H9 (cell line): Measurements from ENCODE around the gene CHRNA4. TPM values are rescaled to one million over a fixed set of nuclear protein-coding genes. Genes with fewer than 3 reads are reported as not detected.

ENCODE experiments used
- DNase-seq: peaks from one replicate; pipeline ENCODE4 v3.0.0-alpha.2; 2017
- H2AFZ ChIP-seq: one replicate; pipeline ENCODE4 v1.6.1; 2013; ENCODE audit warnings: mild to moderate bottlenecking, low read length, control low read depth, moderate library complexity
- H2AK5ac ChIP-seq: 2 replicates; pipeline ENCODE4 v1.6.1; 2013; ENCODE audit warnings: low read length, control low read depth, mixed read lengths; ENCODE audit not compliant: insufficient read length
- H2BK120ac ChIP-seq: one replicate; pipeline ENCODE4 v1.6.1; 2013; ENCODE audit warnings: low read depth, mild to moderate bottlenecking, low read length, control low read depth, inconsistent platforms; ENCODE audit not compliant: poor library complexity, severe bottlenecking
- H2BK12ac ChIP-seq: 2 replicates; pipeline ENCODE4 v1.6.1; 2013; ENCODE audit warnings: low read length, control low read depth, mixed read lengths, low read depth; ENCODE audit not compliant: insufficient read length
- H2BK15ac ChIP-seq: 2 replicates; pipeline ENCODE4 v1.6.1; 2013; ENCODE audit warnings: low read depth, low read length, control low read depth
- H2BK20ac ChIP-seq: one replicate; pipeline ENCODE4 v1.6.1; 2013; ENCODE audit warnings: low read depth, mild to moderate bottlenecking, low read length, control low read depth, inconsistent platforms; ENCODE audit not compliant: poor library complexity, severe bottlenecking
- H2BK5ac ChIP-seq: 2 replicates; pipeline ENCODE4 v1.6.1; 2013; ENCODE audit warnings: low read length, control low read depth, mixed read lengths; ENCODE audit not compliant: insufficient read length
- H3K14ac ChIP-seq: 2 replicates; pipeline ENCODE4 v1.6.1; 2013; ENCODE audit warnings: low read length, control low read depth; ENCODE audit not compliant: insufficient read depth
- H3K18ac ChIP-seq: 2 replicates; pipeline ENCODE4 v1.6.1; 2013; ENCODE audit warnings: low read depth, mild to moderate bottlenecking, mixed read lengths, low read length, control low read depth; ENCODE audit not compliant: insufficient read length
- H3K23ac ChIP-seq: 2 replicates; pipeline ENCODE4 v1.6.1; 2013; ENCODE audit warnings: low read length, control low read depth, mixed read lengths, low read depth; ENCODE audit not compliant: insufficient read length
- H3K23me2 ChIP-seq: 2 replicates; pipeline ENCODE4 v1.6.1; 2013; ENCODE audit warnings: low read depth, mild to moderate bottlenecking, mixed read lengths, low read length, control low read depth; ENCODE audit not compliant: insufficient read length, poor library complexity, severe bottlenecking
- H3K27ac ChIP-seq: 2 replicates; pipeline ENCODE4 v1.5.1; 2013; ENCODE audit warnings: low read length, control low read depth, mixed read lengths, low read depth; ENCODE audit not compliant: insufficient read length
- H3K27me3 ChIP-seq: 2 replicates; pipeline ENCODE4 v1.6.1; 2013; ENCODE audit warnings: low read length, control low read depth, inconsistent platforms; ENCODE audit not compliant: insufficient read depth
- H3K4ac ChIP-seq: 2 replicates; pipeline ENCODE4 v1.6.1; 2013; ENCODE audit warnings: low read depth, mild to moderate bottlenecking, control low read depth, inconsistent platforms, low read length, moderate library complexity
- H3K4me1 ChIP-seq: 2 replicates; pipeline ENCODE4 v1.6.1; 2013; ENCODE audit warnings: low read length, control low read depth, inconsistent platforms; ENCODE audit not compliant: insufficient read depth
- H3K4me2 ChIP-seq: 2 replicates; pipeline ENCODE4 v1.6.1; 2013; ENCODE audit warnings: low read length, control low read depth, mixed read lengths; ENCODE audit not compliant: insufficient read length, insufficient read depth
- H3K56ac ChIP-seq: 2 replicates; pipeline ENCODE4 v1.6.1; 2013; ENCODE audit warnings: low read depth, mild to moderate bottlenecking, mixed read lengths, low read length, control low read depth; ENCODE audit not compliant: insufficient read length
- H3K79me1 ChIP-seq: 2 replicates; pipeline ENCODE4 v1.6.1; 2013; ENCODE audit warnings: low read depth, mild to moderate bottlenecking, moderate library complexity, low read length, control low read depth, inconsistent platforms; ENCODE audit not compliant: insufficient read depth, poor library complexity, severe bottlenecking
- H3K79me2 ChIP-seq: 2 replicates; pipeline ENCODE4 v1.6.1; 2013; ENCODE audit warnings: low read length, control low read depth, inconsistent platforms; ENCODE audit not compliant: insufficient read depth
- H3K9ac ChIP-seq: 2 replicates; pipeline ENCODE4 v1.6.1; 2013; ENCODE audit warnings: low read length, control low read depth, mixed read lengths; ENCODE audit not compliant: insufficient read length; ENCODE audit errors: extremely low read depth
- H3K9me3 ChIP-seq: one replicate; pipeline ENCODE4 v1.6.1; 2013; ENCODE audit warnings: low read depth, low read length, inconsistent platforms; ENCODE audit not compliant: control insufficient read depth
- H3T11ph ChIP-seq: one replicate; pipeline ENCODE4 v1.6.1; 2013; ENCODE audit warnings: mild to moderate bottlenecking, low read length, control low read depth, inconsistent platforms
- H4K20me1 ChIP-seq: one replicate; pipeline ENCODE4 v1.6.1; 2013; ENCODE audit not compliant: control insufficient read depth, insufficient read length, insufficient read depth
- H4K5ac ChIP-seq: 2 replicates; pipeline ENCODE4 v1.6.1; 2013; ENCODE audit warnings: low read depth, mild to moderate bottlenecking, mixed read lengths, low read length, control low read depth; ENCODE audit not compliant: insufficient read length
- H4K8ac ChIP-seq: replicated peaks from 2 replicates; pipeline ENCODE4 v1.6.1; 2013; ENCODE audit warnings: low read length, control low read depth, mixed read lengths, low read depth; ENCODE audit not compliant: insufficient read length
- H4K91ac ChIP-seq: 2 replicates; pipeline ENCODE4 v1.6.1; 2013; ENCODE audit warnings: low read depth, mild to moderate bottlenecking, moderate library complexity, mixed read lengths, low read length, control low read depth; ENCODE audit not compliant: insufficient read length
- H3K27ac Mint-ChIP-seq, 3 experiments: 2 replicates in 2 of 3; 3 replicates in 1 of 3; pipeline ENCODE4 v1.8.0; 2020 to 2021; ENCODE audit warnings: mixed read lengths in 3 of 3, mild to moderate bottlenecking in 1 of 3, moderate library complexity in 1 of 3
- H3K27me3 Mint-ChIP-seq: 2 replicates; pipeline ENCODE4 v1.8.0; 2021; ENCODE audit warnings: low read depth, mild to moderate bottlenecking, moderate library complexity, mixed read lengths
- H3K36me3 Mint-ChIP-seq, 3 experiments: 2 replicates in 2 of 3; 3 replicates in 1 of 3; pipeline ENCODE4 v1.8.0; 2020 to 2021; ENCODE audit warnings: low read depth in 3 of 3, mixed read lengths in 3 of 3; ENCODE audit not compliant: insufficient read depth in 1 of 3
- H3K4me1 Mint-ChIP-seq, 2 experiments: 2 replicates each; pipeline ENCODE4 v1.8.0; 2020; ENCODE audit warnings: mixed read lengths in 2 of 2
- H3K4me3 Mint-ChIP-seq, 2 experiments: 2 replicates in 1 of 2; 3 replicates in 1 of 2; pipeline ENCODE4 v1.8.0; 2020 to 2021; ENCODE audit warnings: mild to moderate bottlenecking in 2 of 2, mixed read lengths in 2 of 2, moderate library complexity in 1 of 2
- H3K9me3 Mint-ChIP-seq, 2 experiments: 2 replicates in 1 of 2; 3 replicates in 1 of 2; pipeline ENCODE4 v1.8.0; 2020; ENCODE audit warnings: mild to moderate bottlenecking in 2 of 2, mixed read lengths in 2 of 2, moderate library complexity in 1 of 2
- CTCF ChIP-seq: fragments of 200-600 bp; sonication (generic); conservative IDR thresholded peaks from 3 replicates; pipeline ENCODE4 v1.8.0; 2021; ENCODE audit warnings: antibody characterized with exemption, mild to moderate bottlenecking
- WGBS: extraction: QIAGEN DNeasy Blood & Tissue Kit; methylation state at CpG from one replicate; pipeline ENCODE4 v1.1.7; 2013; ENCODE audit warnings: missing lambda C conversion rate, low lambda C conversion rate, mixed read lengths; ENCODE audit not compliant: insufficient read length; ENCODE audit errors: extremely low coverage; 5-methylcytosine and 5-hydroxymethylcytosine counted together
- total RNA-seq: library from RNA; stranded (reverse); gene quantifications from 2 replicates; pipeline ENCODE4 v1.2.1, GENCODE V29; 2021

The CHRNA4 gene
- total RNA-seq, 1 experiment from 2014 or later: 2.5 TPM

- Histone ChIP-seq H3K14ac (no peak overlapping the region), H4K8ac (no peak overlapping the region), H3K9me3 (no peaks in the 10 kb centered on the region), H2AK5ac (no peak overlapping the region), H2BK12ac (no peak overlapping the region), H3K27ac (no peak overlapping the region), H2BK15ac (no peak overlapping the region), H3K79me2 (no peaks in the 10 kb centered on the region), H3K27me3 (no peaks in the 10 kb centered on the region), H3K4me1 (no peaks in the 10 kb centered on the region), H3K9ac (no peak overlapping the region), H4K20me1 (no peaks in the 10 kb centered on the region), H4K5ac (no peak overlapping the region), H3T11ph (no peak overlapping the region), H2AFZ (no peak overlapping the region), H3K4ac (no peak overlapping the region), H2BK20ac (no peak overlapping the region), H3K4me2 (no peak overlapping the region), H2BK5ac (no peak overlapping the region), H3K18ac (no peak overlapping the region), H3K23me2 (no peaks in the 10 kb centered on the region), H3K23ac (no peak overlapping the region), H3K56ac (no peak overlapping the region), H4K91ac (no peak overlapping the region), H2BK120ac (no peak overlapping the region), H3K79me1 (no peaks in the 10 kb centered on the region)
- peaks cover 0 to 10% of the 10 kb centered on the region in 2 experiments; a peak in 2 of 4 replicates for H3K4me1 Mint-ChIP-seq
- peaks cover 6% of the 10 kb centered on the region for H3K27me3 Mint-ChIP-seq
- no peaks in the 10 kb centered on the region for H3K36me3 Mint-ChIP-seq
- H3K4me3 Mint-ChIP-seq: no peak overlapping the region
- no CpG with 5 or more reads among the region's 10 CpGs for WGBS
- H3K27ac Mint-ChIP-seq: no peak overlapping the region
- no peak for TF ChIP-seq CTCF
- DNase-seq: no peak
- H3K9me3 Mint-ChIP-seq: no peaks in the 10 kb centered on the region
These were observed 40.5 kb downstream of the CHRNA4 start for GRCh38 chr20:63320616-63321147.
